Liver (tissue), 3 donors: ENCODE data around the gene NDFIP1.

Source experiments
- ATF3 ChIP-seq: IDR thresholded peaks from 2 replicates; pipeline ENCODE4 v1.6.1; 2016; ENCODE audit warnings: antibody characterized with exemption
- FOXA1 ChIP-seq: IDR thresholded peaks from 2 replicates; pipeline ENCODE4 v1.6.1; 2016; ENCODE audit warnings: antibody characterized with exemption
- GABPA ChIP-seq, 2 donors: IDR thresholded peaks in 1 of 2; conservative IDR thresholded peaks in 1 of 2; 2 replicates each; pipeline ENCODE4 v1.6.1; 2016; ENCODE audit warnings: antibody characterized with exemption in 2 of 2, mild to moderate bottlenecking in 1 of 2, moderate library complexity in 1 of 2
- JUND ChIP-seq, 2 donors: IDR thresholded peaks; 2 replicates each; pipeline ENCODE4 v1.6.1; 2016; ENCODE audit warnings: antibody characterized with exemption in 2 of 2
- MAX ChIP-seq: IDR thresholded peaks from 2 replicates; pipeline ENCODE4 v1.6.1; 2016; ENCODE audit warnings: antibody characterized with exemption
- NR2F2 ChIP-seq: IDR thresholded peaks from 2 replicates; pipeline ENCODE4 v1.6.1; 2016; ENCODE audit warnings: antibody characterized with exemption
- RAD21 ChIP-seq, 2 donors: IDR thresholded peaks; 2 replicates each; pipeline ENCODE4 v1.6.1; 2016; ENCODE audit warnings: antibody characterized with exemption in 2 of 2, mild to moderate bottlenecking in 2 of 2
- REST ChIP-seq: IDR thresholded peaks from 2 replicates; pipeline ENCODE4 v1.6.1; 2016; ENCODE audit warnings: antibody characterized with exemption, mild to moderate bottlenecking
- RXRA ChIP-seq, 2 donors: IDR thresholded peaks; 2 replicates each; pipeline ENCODE4 v1.6.1; 2017 to 2018; ENCODE audit warnings: antibody characterized with exemption in 2 of 2, mild to moderate bottlenecking in 1 of 2
- SP1 ChIP-seq: IDR thresholded peaks from 2 replicates; pipeline ENCODE4 v1.6.1; 2018; ENCODE audit warnings: antibody characterized with exemption, mild to moderate bottlenecking
- TAF1 ChIP-seq: conservative IDR thresholded peaks from 2 replicates; pipeline ENCODE4 v1.6.1; 2016; ENCODE audit warnings: antibody characterized with exemption, mild to moderate bottlenecking
- YY1 ChIP-seq: IDR thresholded peaks from 2 replicates; pipeline ENCODE4 v1.6.1; 2016; ENCODE audit warnings: antibody characterized with exemption, mild to moderate bottlenecking
- TF ChIP-seq, protein P1 (sequence below): fragments of 150-350 bp; IDR thresholded peaks from 2 replicates; pipeline ENCODE4 v1.5.1; 2017; ENCODE audit warnings: improper control_type of control experiment, low read depth, low read length; ENCODE audit not compliant: missing input control
- TF ChIP-seq, protein P2 (sequence below): IDR thresholded peaks from 2 replicates; pipeline ENCODE4 v1.6.1; 2016; ENCODE audit warnings: antibody characterized with exemption
- donor health status: healthy.
- donor health status: healthy.

DNA sequence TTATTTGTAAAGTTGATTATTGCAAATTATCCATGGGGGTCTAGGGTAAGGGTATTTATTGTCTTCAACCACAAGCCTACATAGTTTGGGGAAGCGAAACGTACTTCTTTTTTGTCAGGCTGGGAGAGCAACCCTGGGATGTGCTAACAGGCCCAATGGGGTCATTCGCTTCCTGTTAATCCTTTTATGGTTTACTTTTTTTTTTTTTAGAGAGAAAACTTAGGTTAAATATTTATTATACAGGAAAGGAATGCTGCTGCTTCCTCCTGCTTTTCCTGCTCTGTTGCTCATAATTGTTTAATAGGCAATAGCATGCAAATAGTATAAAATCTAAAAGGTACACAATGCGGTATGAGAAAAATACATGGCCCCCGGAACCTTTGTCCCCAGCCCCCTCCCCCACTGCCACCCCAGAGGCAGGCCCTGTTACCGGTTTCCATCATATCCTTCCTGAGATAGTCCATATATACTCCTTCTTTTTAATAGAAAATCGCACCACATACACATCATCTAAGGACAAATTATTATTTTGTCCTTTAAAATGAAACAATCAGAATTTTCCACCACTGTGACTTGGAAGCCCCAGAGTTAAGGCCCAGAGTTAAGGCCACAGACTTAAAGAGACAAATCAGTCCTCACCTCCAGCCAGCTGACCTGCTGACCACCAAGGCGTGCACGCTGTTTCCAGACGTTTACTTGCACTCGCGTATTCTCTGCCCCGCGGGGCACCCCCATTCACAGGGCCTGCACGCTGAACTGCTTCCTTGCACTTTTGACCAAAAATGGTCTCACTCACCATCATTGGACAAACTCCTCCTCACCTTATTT, 83.9 kb downstream of the NDFIP1 start:
- TF ChIP-seq ATF3 = no peak
- TF ChIP-seq, protein P1, sequence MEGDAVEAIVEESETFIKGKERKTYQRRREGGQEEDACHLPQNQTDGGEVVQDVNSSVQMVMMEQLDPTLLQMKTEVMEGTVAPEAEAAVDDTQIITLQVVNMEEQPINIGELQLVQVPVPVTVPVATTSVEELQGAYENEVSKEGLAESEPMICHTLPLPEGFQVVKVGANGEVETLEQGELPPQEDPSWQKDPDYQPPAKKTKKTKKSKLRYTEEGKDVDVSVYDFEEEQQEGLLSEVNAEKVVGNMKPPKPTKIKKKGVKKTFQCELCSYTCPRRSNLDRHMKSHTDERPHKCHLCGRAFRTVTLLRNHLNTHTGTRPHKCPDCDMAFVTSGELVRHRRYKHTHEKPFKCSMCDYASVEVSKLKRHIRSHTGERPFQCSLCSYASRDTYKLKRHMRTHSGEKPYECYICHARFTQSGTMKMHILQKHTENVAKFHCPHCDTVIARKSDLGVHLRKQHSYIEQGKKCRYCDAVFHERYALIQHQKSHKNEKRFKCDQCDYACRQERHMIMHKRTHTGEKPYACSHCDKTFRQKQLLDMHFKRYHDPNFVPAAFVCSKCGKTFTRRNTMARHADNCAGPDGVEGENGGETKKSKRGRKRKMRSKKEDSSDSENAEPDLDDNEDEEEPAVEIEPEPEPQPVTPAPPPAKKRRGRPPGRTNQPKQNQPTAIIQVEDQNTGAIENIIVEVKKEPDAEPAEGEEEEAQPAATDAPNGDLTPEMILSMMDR = no peak
- TF ChIP-seq JUND (IDR thresholded peaks at IDR 0.05) = no peak
- no peak for TF ChIP-seq RAD21 (IDR thresholded peaks at IDR 0.05)
- TF ChIP-seq REST = no peak
- no peak for TF ChIP-seq YY1
- TF ChIP-seq, protein P2, sequence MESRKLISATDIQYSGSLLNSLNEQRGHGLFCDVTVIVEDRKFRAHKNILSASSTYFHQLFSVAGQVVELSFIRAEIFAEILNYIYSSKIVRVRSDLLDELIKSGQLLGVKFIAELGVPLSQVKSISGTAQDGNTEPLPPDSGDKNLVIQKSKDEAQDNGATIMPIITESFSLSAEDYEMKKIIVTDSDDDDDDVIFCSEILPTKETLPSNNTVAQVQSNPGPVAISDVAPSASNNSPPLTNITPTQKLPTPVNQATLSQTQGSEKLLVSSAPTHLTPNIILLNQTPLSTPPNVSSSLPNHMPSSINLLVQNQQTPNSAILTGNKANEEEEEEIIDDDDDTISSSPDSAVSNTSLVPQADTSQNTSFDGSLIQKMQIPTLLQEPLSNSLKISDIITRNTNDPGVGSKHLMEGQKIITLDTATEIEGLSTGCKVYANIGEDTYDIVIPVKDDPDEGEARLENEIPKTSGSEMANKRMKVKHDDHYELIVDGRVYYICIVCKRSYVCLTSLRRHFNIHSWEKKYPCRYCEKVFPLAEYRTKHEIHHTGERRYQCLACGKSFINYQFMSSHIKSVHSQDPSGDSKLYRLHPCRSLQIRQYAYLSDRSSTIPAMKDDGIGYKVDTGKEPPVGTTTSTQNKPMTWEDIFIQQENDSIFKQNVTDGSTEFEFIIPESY = no peak
- TF ChIP-seq TAF1 = no peak
- TF ChIP-seq RXRA (IDR thresholded peaks at IDR 0.05) = no peak
- no peak for TF ChIP-seq FOXA1
- TF ChIP-seq GABPA (IDR thresholded peaks at IDR 0.05 in 1 of 2, conservative IDR thresholded peaks at IDR 0.05 in 1 of 2) = no peak
- no peak for TF ChIP-seq MAX
- TF ChIP-seq SP1 = no peak
- no peak for TF ChIP-seq NR2F2
